ENCODE results near the gene DOLPP1.
A peak's percentile ranks its signal among the peaks of the same experiment; 100 is the strongest.

Gene DOLPP1

GRCh38 chr9:129081388-129081904, 535 bp downstream of the DOLPP1 start:
- H3K4me3 ChIP-seq (replicated peaks; ENCODE audit: insufficient read depth, low read length), result peak overlapping the region; percentile 85
- peak in 1 of 2 experiments; percentile 31 for DNase-seq (ENCODE audit: low read depth in 1 of 2, low spot score in 1 of 2)
- no peaks in the 10 kb centered on the region for H3K27me3 ChIP-seq (ENCODE audit: insufficient read depth, poor library complexity, severe bottlenecking)
- TF ChIP-seq REST (IDR thresholded peaks at IDR 0.05; ENCODE audit: insufficient replicate concordance, low read depth) (no peak), CTCF (IDR thresholded peaks at IDR 0.05; ENCODE audit: insufficient read depth, low read length) (no peak), POLR2AphosphoS5 (IDR thresholded peaks at IDR 0.05; ENCODE audit: low read depth) (no peak), SPI1 (IDR thresholded peaks at IDR 0.05; ENCODE audit: borderline replicate concordance, low read depth) (no peak), GABPA (IDR thresholded peaks at IDR 0.05; ENCODE audit: low read depth) (no peak)
- H3K27ac ChIP-seq (replicated peaks), result peak overlapping the region; percentile 80

- no peak for TF ChIP-seq REST (IDR thresholded peaks at IDR 0.05; ENCODE audit: insufficient replicate concordance, low read depth)
- TF ChIP-seq POLR2AphosphoS5 (IDR thresholded peaks at IDR 0.05; ENCODE audit: low read depth), result no peak
- H3K27ac ChIP-seq (replicated peaks), result no peak overlapping the region
- no peaks in the 10 kb centered on the region for H3K27me3 ChIP-seq (ENCODE audit: insufficient read depth, poor library complexity, severe bottlenecking)
- DNase-seq (ENCODE audit: low read depth in 1 of 2, low spot score in 1 of 2), result no peak
- no peak overlapping the region for H3K4me3 ChIP-seq (replicated peaks; ENCODE audit: insufficient read depth, low read length)
Observed at GRCh38 chr9:129084087-129084486, 3.2 kb downstream of the DOLPP1 start.

- no peak for DNase-seq (ENCODE audit: low read depth in 1 of 2, low spot score in 1 of 2)
- Histone ChIP-seq H3K4me3 (replicated peaks; ENCODE audit: insufficient read depth, low read length) (no peak overlapping the region), H3K27me3 (ENCODE audit: insufficient read depth, poor library complexity, severe bottlenecking) (no peaks in the 10 kb centered on the region), H3K27ac (replicated peaks) (no peak overlapping the region)
- TF ChIP-seq GABPA (IDR thresholded peaks at IDR 0.05; ENCODE audit: low read depth) (no peak), SPI1 (IDR thresholded peaks at IDR 0.05; ENCODE audit: borderline replicate concordance, low read depth) (no peak), REST (IDR thresholded peaks at IDR 0.05; ENCODE audit: insufficient replicate concordance, low read depth) (no peak), CTCF (IDR thresholded peaks at IDR 0.05; ENCODE audit: insufficient read depth, low read length) (no peak), POLR2AphosphoS5 (IDR thresholded peaks at IDR 0.05; ENCODE audit: low read depth) (no peak)
Observed at GRCh38 chr9:129089246-129089645, 8.3 kb downstream of the DOLPP1 start.
